Measurements from ENCODE around the gene POLR2J2.
"Not testable (repeated sequence)": the region's sequence is repeated elsewhere in the genome, so short reads cannot be mapped to it uniquely, and the experiment has no call there.

Gene POLR2J2

GRCh38 chr7:102667523-102667922, 3.9 kb downstream of the POLR2J2 start:
- not testable (repeated sequence) for DNase-seq

- not testable (repeated sequence) for DNase-seq
Observed at GRCh38 chr7:102666850-102667249, 4.6 kb downstream of the POLR2J2 start.

GRCh38 chr7:102664765-102665164, 6.7 kb downstream of the POLR2J2 start:
- not testable (repeated sequence) for DNase-seq

- not testable (repeated sequence) for DNase-seq
Observed at GRCh38 chr7:102649924-102650323, 21.5 kb downstream of the POLR2J2 start, which contains the start of gene SPDYE2B. Gene SPDYE2B, plus strand, starts transcription at chr7:102650319. Its CDS starts 2,030 bp downstream, at chr7:102652349.

GRCh38 chr7:102647813-102648212, 23.6 kb downstream of the POLR2J2 start:
- not testable (repeated sequence) for DNase-seq

GRCh38 chr7:102643404-102643803, 28.1 kb downstream of the POLR2J2 start:
- not testable (repeated sequence) for DNase-seq

GRCh38 chr7:102642691-102643090, 28.8 kb downstream of the POLR2J2 start, which contains the start of gene UPK3BL1:
Gene UPK3BL1, minus strand, starts transcription at chr7:102642791. Its CDS starts 50 bp downstream, at chr7:102642741.
- not testable (repeated sequence) for DNase-seq

GRCh38 chr7:102638848-102639247, 32.6 kb downstream of the POLR2J2 start:
- DNase-seq: not testable (repeated sequence)

- not testable (repeated sequence) for DNase-seq
Observed at GRCh38 chr7:102636956-102637355, 34.5 kb downstream of the POLR2J2 start.

- DNase-seq: not testable (repeated sequence)
Observed at GRCh38 chr7:102635354-102635753, 36.1 kb downstream of the POLR2J2 start.

- not testable (repeated sequence) for DNase-seq
Observed at GRCh38 chr7:102634299-102634698, 37.2 kb downstream of the POLR2J2 start.

GRCh38 chr7:102630622-102631021, 40.8 kb downstream of the POLR2J2 start:
- not testable (repeated sequence) for DNase-seq

GRCh38 chr7:102627271-102627904, 44.1 kb downstream of the POLR2J2 start:
- not testable (repeated sequence) for DNase-seq

GRCh38 chr7:102618122-102618521, 53.3 kb downstream of the POLR2J2 start:
- DNase-seq: not testable (repeated sequence)

- peak; percentile 21 for DNase-seq
Observed at GRCh38 chr7:102616507-102617125, 54.8 kb downstream of the POLR2J2 start, which contains the start of gene RASA4. Gene RASA4, minus strand, starts transcription at chr7:102616756. Its CDS starts 67 bp downstream, at chr7:102616689.

Measured in CD4-positive, alpha-beta T cell treated with Interleukin-4 for 4 hours (primary cell).